Stimulated activated memory B cell treated with anti-CD40 and anti-IgM and Interleukin-4, amounts not matched to agents 10 μg/mL and 1 μg/mL and 100 μg/mL, for 72 hours (primary cell): ENCODE data around the gene ETV6.
"Not testable (repeated sequence)": the region's sequence is repeated elsewhere in the genome, so short reads cannot be mapped to it uniquely, and the experiment has no call there.

Experiments used
- ATAC-seq: fragments of 150-1000 bp; cut with Tn5 transposase; 2 replicates; pipeline ENCODE4 v1.10.0; 2021
- H3K27ac Mint-ChIP-seq: one replicate; pipeline ENCODE4 v1.8.0; 2022; ENCODE audit warnings: mild to moderate bottlenecking, mixed read lengths
- H3K27me3 Mint-ChIP-seq: one replicate; pipeline ENCODE4 v1.8.0; 2022; ENCODE audit warnings: mixed read lengths
- H3K36me3 Mint-ChIP-seq: one replicate; pipeline ENCODE4 v1.8.0; 2022; ENCODE audit warnings: mixed read lengths
- H3K4me1 Mint-ChIP-seq: one replicate; pipeline ENCODE4 v1.8.0; 2022; ENCODE audit warnings: mixed read lengths
- H3K4me3 Mint-ChIP-seq: one replicate; pipeline ENCODE4 v1.8.0; 2022; ENCODE audit warnings: mild to moderate bottlenecking, moderate library complexity, mixed read lengths
- H3K9me3 Mint-ChIP-seq: one replicate; pipeline ENCODE4 v1.8.0; 2022; ENCODE audit warnings: mixed read lengths

ETV6 gene

DNA sequence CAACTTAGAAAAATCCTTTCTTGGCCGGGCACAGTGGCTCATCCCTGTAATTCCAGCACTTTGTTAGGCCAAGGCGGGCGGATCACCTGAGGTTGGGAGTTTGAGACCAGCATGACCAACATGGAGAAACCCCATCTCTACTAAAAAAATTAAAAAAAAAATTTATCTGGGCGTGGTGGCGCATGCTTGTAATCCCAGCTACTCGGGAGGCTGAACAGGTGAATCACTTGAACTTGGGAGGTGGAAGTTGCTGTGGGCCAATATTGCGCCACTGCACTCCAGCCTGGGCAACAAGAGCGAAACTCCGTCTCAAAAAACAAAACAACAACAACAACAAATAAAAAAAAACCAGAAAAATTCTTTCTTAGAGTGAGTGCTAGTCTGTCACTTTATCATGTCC lies 17.6 kb upstream of the ETV6 start:
- not testable (repeated sequence) for H3K9me3 Mint-ChIP-seq, H3K4me3 Mint-ChIP-seq, H3K27me3 Mint-ChIP-seq, H3K4me1 Mint-ChIP-seq, H3K27ac Mint-ChIP-seq, ATAC-seq, H3K36me3 Mint-ChIP-seq

DNA sequence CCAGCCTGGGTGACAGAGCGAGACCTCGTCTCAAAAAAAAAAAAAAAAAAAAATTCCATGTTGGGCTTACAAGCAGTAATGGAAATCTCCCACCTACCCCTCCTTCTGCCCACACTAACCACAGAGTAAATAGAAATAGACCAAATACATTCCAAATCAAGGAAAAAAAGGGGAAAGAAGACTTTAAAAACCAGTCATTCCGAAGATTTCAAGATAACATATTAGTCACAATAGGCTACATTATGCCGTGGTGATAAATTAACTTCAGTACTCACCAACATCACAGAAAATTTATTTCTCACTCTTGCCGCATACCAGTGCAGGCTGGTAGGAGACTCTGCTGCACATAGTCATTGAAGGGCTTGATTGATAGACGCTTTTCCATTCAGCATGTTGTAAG lies 15.5 kb upstream of the ETV6 start:
- no peak for ATAC-seq
- no peaks in the 10 kb centered on the region for H3K36me3 Mint-ChIP-seq
- no peaks in the 10 kb centered on the region for H3K27me3 Mint-ChIP-seq

DNA sequence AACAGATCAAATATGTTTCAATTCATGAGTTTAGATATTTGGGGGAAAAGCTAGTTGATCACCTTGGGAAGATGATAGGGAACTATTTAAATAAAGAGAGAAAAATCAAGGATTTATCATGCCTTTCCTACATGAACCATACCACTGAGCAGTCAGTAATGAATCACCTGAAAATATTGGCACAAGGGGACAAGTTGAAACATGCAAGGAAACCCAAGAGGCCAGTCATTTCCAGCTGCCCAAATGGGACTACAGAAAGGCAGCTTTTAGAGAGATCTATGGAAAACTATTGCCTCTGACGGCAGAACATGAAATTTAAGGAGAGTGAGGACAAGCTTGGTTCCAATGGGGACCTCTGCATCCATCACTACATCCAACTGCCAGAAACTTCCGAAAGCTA lies 14.1 kb upstream of the ETV6 start:
- Mint-ChIP-seq H3K4me3 (no peak overlapping the region), H3K27ac (no peak overlapping the region), H3K4me1 (peaks cover 9% of the 10 kb centered on the region), H3K27me3 (no peaks in the 10 kb centered on the region), H3K9me3 (no peaks in the 10 kb centered on the region), H3K36me3 (no peaks in the 10 kb centered on the region)
- no peak for ATAC-seq

More for the DNA sequence above, 15.5 kb upstream of the ETV6 start:
- H3K27ac Mint-ChIP-seq: no peak overlapping the region
- H3K4me3 Mint-ChIP-seq: no peak overlapping the region
- H3K4me1 Mint-ChIP-seq: peaks cover 4% of the 10 kb centered on the region
- no peaks in the 10 kb centered on the region for H3K9me3 Mint-ChIP-seq

DNA sequence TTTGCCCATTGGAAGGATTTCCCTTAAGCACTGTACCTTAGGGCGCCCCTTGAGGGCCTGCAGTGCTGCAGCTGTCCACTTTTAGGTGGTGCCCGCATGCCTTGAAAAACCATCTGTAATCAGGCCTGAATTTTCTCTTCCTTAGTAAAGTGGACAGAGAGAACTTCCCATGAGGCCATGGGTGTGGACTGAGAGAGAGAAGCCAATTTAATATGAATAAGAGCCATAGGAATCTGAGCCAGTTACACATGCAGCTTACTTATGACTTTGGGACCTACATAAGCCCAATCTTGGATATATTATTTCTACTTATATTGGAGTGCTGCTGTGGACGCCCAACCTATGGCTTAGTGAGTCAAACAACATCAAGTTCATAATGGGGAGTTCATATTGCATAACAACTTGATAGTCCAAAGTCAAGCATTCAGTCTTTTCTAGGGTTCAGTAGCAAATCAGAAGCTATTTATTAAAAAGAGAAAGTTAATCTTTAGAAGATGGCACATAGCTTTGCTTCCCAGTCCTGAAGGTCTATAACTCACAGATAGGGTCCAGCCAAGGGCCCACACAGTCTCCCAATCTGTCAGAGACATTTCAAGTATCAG lies 11.1 kb upstream of the ETV6 start:
- ATAC-seq: no peak
- H3K9me3 Mint-ChIP-seq: peaks cover 6% of the 10 kb centered on the region
- no peak overlapping the region for H3K4me3 Mint-ChIP-seq
- no peaks in the 10 kb centered on the region for H3K27me3 Mint-ChIP-seq
- peaks cover 9% of the 10 kb centered on the region for H3K4me1 Mint-ChIP-seq
- no peak overlapping the region for H3K27ac Mint-ChIP-seq
- H3K36me3 Mint-ChIP-seq: no peaks in the 10 kb centered on the region

DNA sequence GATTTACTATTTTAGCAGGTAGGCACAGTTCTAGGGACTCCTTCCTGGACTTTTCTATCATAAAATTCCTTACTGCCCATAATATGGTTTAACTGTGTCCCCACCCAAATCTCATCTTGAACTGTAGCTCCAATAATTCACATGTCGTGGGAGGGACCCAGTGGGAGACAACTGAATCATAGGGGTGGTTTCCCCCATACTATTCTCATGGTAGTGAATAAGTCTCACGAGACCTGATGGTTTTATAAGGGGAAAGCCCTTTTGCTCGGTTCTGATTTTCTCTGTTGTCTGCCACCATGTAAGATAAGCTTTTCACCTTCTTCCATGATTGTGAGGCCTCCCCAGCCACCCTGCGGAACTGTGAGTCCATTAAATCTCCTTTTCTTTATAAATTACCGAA lies 10.0 kb upstream of the ETV6 start:
- no peak for ATAC-seq
- no peak overlapping the region for H3K4me3 Mint-ChIP-seq
- peaks cover 6% of the 10 kb centered on the region for H3K9me3 Mint-ChIP-seq
- peaks cover 9% of the 10 kb centered on the region for H3K4me1 Mint-ChIP-seq
- H3K27ac Mint-ChIP-seq: no peak overlapping the region
- H3K27me3 Mint-ChIP-seq: no peaks in the 10 kb centered on the region
- no peaks in the 10 kb centered on the region for H3K36me3 Mint-ChIP-seq

GRCh38 chr12:11641522-11641921 lies 8.0 kb upstream of the ETV6 start:
- H3K36me3 Mint-ChIP-seq: no peaks in the 10 kb centered on the region
- ATAC-seq: no peak
- H3K4me1 Mint-ChIP-seq: peaks cover 9% of the 10 kb centered on the region
- peaks cover 6% of the 10 kb centered on the region for H3K9me3 Mint-ChIP-seq
- no peak overlapping the region for H3K4me3 Mint-ChIP-seq
- no peak overlapping the region for H3K27ac Mint-ChIP-seq
- H3K27me3 Mint-ChIP-seq: no peaks in the 10 kb centered on the region

DNA sequence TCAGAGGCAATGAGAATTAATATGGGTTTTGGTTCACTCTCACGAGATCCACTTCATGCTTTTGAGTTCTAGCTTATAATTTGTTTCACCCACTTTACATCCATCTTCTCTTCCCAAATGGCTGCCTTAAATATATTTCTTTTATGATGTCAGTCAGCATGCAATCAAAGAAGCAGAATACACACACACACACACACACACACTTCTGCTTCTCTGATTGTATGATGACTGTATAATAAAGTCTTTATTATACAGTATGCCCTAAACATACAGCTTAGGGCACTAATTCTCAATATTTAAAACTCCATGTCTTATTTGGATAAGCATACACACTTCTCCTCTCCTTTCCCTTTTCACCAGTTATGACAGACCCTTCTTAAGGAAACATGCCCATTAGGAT lies 6.7 kb upstream of the ETV6 start:
- peaks cover 6% of the 10 kb centered on the region for H3K9me3 Mint-ChIP-seq
- H3K4me1 Mint-ChIP-seq: peaks cover 9% of the 10 kb centered on the region
- no peaks in the 10 kb centered on the region for H3K36me3 Mint-ChIP-seq
- H3K4me3 Mint-ChIP-seq: no peak overlapping the region
- no peak overlapping the region for H3K27ac Mint-ChIP-seq
- no peak for ATAC-seq
- H3K27me3 Mint-ChIP-seq: no peaks in the 10 kb centered on the region

- no peaks in the 10 kb centered on the region for H3K36me3 Mint-ChIP-seq
- peaks cover 6% of the 10 kb centered on the region for H3K4me1 Mint-ChIP-seq
- H3K27me3 Mint-ChIP-seq: no peaks in the 10 kb centered on the region
- no peak for ATAC-seq
- H3K27ac Mint-ChIP-seq: no peak overlapping the region
- H3K4me3 Mint-ChIP-seq: no peak overlapping the region
- H3K9me3 Mint-ChIP-seq: peaks cover 6% of the 10 kb centered on the region
Measured at GRCh38 chr12:11645391-11645790, 4.1 kb upstream of the ETV6 start.

DNA sequence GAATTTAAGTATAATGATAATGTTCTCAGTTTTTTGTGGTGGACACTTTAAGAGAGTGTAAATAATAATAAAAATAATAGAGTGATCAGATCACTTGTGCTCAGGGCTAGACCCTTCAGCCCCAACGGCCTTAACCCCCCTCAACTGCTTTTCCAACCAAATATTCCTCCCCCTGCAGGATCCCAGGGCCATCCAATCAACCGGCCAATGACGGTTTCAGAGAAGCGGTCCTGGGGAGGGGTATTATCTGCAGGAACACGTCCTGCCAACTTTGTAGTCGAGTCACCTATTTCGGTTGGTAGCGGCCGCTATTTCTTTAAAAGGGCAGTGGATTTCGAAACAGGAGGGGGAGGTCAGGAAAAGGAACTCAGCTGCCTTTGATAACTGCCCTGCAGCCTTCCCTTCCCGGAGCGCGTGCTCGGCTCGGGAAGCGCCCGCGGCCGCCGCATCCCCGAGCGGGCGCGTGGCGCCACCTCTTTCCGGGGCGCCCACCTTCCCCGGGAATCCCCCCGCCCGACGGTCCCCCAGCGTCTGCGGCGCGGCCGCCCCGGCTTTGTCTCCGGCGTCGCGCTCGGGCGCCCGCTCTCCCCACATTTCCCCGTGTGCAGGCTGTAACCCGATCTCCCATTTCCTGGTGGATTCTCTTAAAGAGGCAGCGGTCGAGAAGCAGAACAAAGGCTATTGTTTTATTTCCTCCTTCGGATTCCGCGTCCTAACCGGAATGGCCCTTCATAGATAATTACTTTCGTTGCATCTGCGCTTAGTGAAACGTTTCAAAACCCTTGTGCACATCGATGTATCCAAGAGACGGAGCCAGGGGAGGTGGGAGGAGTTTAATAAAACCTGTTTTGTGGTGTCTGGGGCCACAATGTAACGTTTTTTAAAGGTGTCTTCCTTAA lies 711 bp upstream of the ETV6 start:
- Mint-ChIP-seq H3K4me3 (peak overlapping the region; percentile 87), H3K27me3 (no peaks in the 10 kb centered on the region), H3K9me3 (no peaks in the 10 kb centered on the region), H3K4me1 (peaks cover 25% of the 10 kb centered on the region), H3K36me3 (peaks cover 8% of the 10 kb centered on the region), H3K27ac (peak overlapping the region; percentile 98)
- peak; percentile 55 for ATAC-seq

DNA sequence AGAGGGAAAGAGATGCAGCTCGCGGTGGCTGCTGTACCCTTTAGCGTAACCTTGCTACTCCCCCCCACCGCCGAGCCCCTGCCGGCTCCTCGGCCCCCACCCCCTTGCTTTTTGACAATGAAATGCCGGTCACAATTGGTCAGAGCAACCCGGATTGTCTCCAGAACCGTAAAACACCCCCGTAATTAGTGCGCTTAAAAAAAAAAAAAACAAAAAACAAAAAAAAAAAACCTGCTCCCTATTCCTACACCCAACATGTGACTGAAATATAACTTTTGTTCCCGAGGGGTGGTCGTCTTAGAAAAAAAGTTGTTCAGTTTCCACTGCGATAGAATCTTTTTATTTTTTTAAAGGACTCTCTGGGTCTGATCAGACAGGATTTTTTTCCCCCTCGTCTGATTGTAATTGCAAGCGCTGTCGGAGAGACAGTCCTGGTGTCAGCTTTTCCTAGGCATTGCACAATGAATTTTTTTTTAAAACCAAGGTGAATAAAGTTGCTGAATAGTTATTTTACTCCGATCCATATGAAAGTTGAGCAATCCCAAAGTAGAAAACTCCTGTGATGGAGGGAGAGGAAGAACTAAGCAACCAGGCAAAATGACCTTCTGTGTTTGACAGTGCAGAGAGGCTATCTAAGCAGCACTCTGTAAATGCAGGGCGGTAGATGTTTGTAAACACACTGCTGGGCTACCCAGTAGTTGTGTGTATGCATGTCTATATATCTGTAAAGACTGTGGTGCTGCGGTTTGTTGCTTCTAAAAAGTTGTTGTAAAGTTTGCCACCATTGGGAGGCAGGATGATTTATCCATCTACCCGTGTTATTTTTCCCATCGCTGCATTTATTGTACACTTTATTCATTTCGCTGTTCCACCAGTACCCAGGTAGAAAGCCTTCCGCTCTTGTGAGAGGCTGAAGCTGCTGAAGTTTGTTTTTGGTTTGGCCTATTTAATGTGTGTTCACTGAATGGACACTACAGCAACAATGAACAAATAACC lies 1.1 kb downstream of the ETV6 start:
- Mint-ChIP-seq H3K4me1 (peaks cover 38% of the 10 kb centered on the region), H3K9me3 (no peaks in the 10 kb centered on the region), H3K36me3 (peaks cover 8% of the 10 kb centered on the region), H3K4me3 (peak overlapping the region; percentile 90), H3K27me3 (no peaks in the 10 kb centered on the region), H3K27ac (peak overlapping the region; percentile 98)
- ATAC-seq: no peak

DNA sequence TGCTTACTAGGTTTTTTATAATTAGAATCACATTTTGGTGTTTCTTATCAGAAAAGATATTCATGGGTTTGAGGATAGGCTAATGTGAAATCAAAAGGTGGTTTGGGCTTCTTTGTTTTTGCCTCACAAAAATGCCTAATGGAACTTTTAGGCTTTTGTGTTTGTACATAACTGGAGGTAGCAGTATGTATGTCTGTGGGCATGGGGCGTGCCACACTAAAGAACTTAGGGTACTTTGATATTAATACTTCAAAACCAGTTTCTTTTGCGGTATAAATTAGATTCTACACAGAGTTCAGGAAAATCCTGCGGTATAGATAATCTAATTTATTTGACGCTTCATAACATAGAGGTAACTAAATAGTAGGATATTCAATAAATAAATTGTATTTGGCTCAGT lies 1.9 kb downstream of the ETV6 start:
- Mint-ChIP-seq H3K4me1 (peaks cover 46% of the 10 kb centered on the region), H3K27ac (peak overlapping the region; percentile 98), H3K27me3 (no peaks in the 10 kb centered on the region), H3K9me3 (no peaks in the 10 kb centered on the region), H3K4me3 (peak overlapping the region; percentile 90), H3K36me3 (peaks cover 16% of the 10 kb centered on the region)
- ATAC-seq: no peak

GRCh38 chr12:11651785-11652184 lies 2.3 kb downstream of the ETV6 start:
- Mint-ChIP-seq H3K9me3 (no peaks in the 10 kb centered on the region), H3K27me3 (no peaks in the 10 kb centered on the region), H3K27ac (peak overlapping the region; percentile 98), H3K4me1 (peaks cover 51% of the 10 kb centered on the region), H3K36me3 (peaks cover 20% of the 10 kb centered on the region), H3K4me3 (peak overlapping the region; percentile 90)
- no peak for ATAC-seq

DNA sequence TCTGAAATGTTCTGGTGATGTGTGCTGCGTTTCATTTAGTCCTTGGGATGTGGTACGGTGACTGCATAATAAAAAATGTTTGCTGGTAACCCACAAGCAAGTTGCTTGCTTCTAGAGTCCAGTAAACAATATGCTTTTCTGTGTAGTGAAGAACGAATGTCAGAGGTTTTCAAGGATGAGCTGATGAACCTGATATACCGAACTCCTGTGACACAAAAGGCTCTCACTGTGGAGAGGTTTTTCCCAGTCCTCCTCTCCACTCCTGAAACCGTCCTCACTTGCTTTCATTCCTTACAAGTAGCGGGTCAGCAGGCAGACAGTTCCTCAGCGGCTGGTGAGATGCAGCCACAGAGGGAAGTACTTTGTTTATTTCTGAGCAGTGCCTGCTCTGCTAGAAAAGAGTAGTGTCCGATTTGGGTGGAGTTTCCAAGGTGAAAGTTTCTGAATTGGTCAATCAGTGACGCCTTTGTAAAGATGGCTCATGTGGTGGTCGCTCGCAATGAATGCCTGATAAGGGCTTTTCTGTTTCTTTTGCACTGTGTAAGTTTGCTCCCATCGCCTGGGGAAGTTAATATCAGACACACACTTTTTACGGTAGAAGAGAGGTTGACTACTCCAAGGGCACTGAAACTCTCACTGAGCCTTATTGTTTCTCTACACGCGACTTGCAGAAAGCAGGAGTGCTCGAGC lies 3.0 kb downstream of the ETV6 start:
- Mint-ChIP-seq H3K4me3 (peak overlapping the region; percentile 90), H3K36me3 (peaks cover 27% of the 10 kb centered on the region), H3K9me3 (no peaks in the 10 kb centered on the region), H3K27me3 (no peaks in the 10 kb centered on the region), H3K4me1 (peaks cover 58% of the 10 kb centered on the region), H3K27ac (peak overlapping the region; percentile 98)
- peak; percentile 44 for ATAC-seq

DNA sequence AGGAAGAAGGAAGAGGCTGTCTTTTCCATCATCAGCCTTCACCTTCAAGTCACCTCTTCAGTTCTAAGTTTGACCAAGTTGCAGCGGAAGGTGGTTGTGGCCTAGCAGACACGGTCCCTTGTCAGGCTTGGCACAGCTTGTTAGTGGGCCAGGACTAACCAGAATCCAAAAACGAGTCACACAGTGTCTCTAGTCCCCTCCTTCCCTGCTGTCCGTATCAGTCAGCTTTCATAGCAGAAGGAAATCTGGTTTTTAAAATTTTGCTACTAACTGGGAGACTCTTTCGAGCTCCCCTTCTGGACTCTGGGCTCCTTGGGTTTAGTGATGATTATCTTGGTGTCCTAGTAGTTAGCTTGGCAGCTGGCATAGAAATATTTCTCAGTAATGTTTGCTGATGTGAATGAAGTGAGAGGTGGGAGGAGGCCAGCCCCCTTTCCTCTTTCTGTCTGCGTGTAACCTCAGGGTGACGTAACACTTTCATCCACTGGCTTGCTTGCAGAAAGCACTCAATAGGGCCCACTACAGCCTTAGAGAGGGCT lies 3.8 kb downstream of the ETV6 start:
- peaks cover 64% of the 10 kb centered on the region for H3K4me1 Mint-ChIP-seq
- H3K36me3 Mint-ChIP-seq: peaks cover 32% of the 10 kb centered on the region
- no peaks in the 10 kb centered on the region for H3K9me3 Mint-ChIP-seq
- no peaks in the 10 kb centered on the region for H3K27me3 Mint-ChIP-seq
- H3K27ac Mint-ChIP-seq: peak overlapping the region; percentile 98
- H3K4me3 Mint-ChIP-seq: peak overlapping the region; percentile 90
- ATAC-seq: peak; percentile 22
